Prostate gland (tissue), 2 donors: Measurements from ENCODE around the gene FGFRL1. TPM values are rescaled to one million over a fixed set of nuclear protein-coding genes. Genes with fewer than 3 reads are reported as not detected.

Experiments
- DNase-seq: peaks from one replicate; pipeline ENCODE4 v3.0.0-alpha.2; 2019; ENCODE audit warnings: low spot score
- H3K27ac ChIP-seq, 2 donors: fragments of 200-600 bp; sonication (generic); 2 replicates each; pipeline ENCODE4 v1.5.1; 2017 to 2019
- H3K27me3 ChIP-seq: fragments of 200-600 bp; sonication (generic); replicated peaks from 2 replicates; pipeline ENCODE4 v1.5.1; 2019; ENCODE audit not compliant: insufficient read depth
- H3K36me3 ChIP-seq, 2 donors: fragments of 200-600 bp; sonication (generic); 1 replicate in 1 of 2; 2 replicates in 1 of 2; pipeline versions ENCODE4 v1.5.1 to v1.8.1; 2017 to 2019
- H3K4me1 ChIP-seq: fragments of 200-600 bp; sonication (generic); replicated peaks from 2 replicates; pipeline ENCODE4 v1.5.1; 2019
- H3K4me3 ChIP-seq, 2 donors: fragments of 200-600 bp; sonication (generic); 2 replicates each; pipeline ENCODE4 v1.5.1; 2017 to 2019
- H3K9me3 ChIP-seq: fragments of 200-600 bp; sonication (generic); 2 replicates; pipeline ENCODE4 v1.5.1; 2017
- CTCF ChIP-seq, 4 experiments: fragments of 200-600 bp in 2 of 4; fragments of 450-650 bp in 2 of 4; sonication (generic) in 2 of 4; IDR thresholded peaks; 1 replicate in 3 of 4; 2 replicates in 1 of 4; pipeline ENCODE4 v1.5.1; 2016 to 2019; ENCODE audit warnings: antibody characterized with exemption in 4 of 4, mild to moderate bottlenecking in 2 of 4, moderate library complexity in 2 of 4
- POLR2A ChIP-seq: fragments of 450-650 bp; IDR thresholded peaks from one replicate; pipeline ENCODE4 v1.6.1; 2016; ENCODE audit warnings: antibody characterized with exemption, mild to moderate bottlenecking
- POLR2AphosphoS5 ChIP-seq: sonication (generic); formaldehyde crosslinking; IDR thresholded peaks from one replicate; pipeline ENCODE4 v1.6.1; 2017; ENCODE audit warnings: antibody characterized with exemption
- WGBS: methylation state at CpG from one replicate; pipeline ENCODE4 v1.1.5; 2018; 5-methylcytosine and 5-hydroxymethylcytosine counted together
- intact Hi-C: fragments of 100-400 bp; cut with DNase I; formaldehyde crosslinking; loops from one replicate; pipeline ENCODE4 v1.14.2; 2022
- total RNA-seq, 2 donors: library from RNA; depleted of rRNA; stranded (reverse); fragments of >200 nt; gene quantifications; one replicate each; pipeline ENCODE4 v1.1.0, GENCODE V29; 2016

The FGFRL1 gene
- total RNA-seq, 2 donors from 2014 or later, result 26.6 to 29.4 TPM

- TF ChIP-seq CTCF (IDR thresholded peaks at IDR 0.05) (no peak), POLR2A (no peak)
- WGBS, result 72% methylated on average over 9 of the region's 9 CpGs
- no peak overlapping the region for H3K4me3 ChIP-seq
- no peaks in the 10 kb centered on the region for H3K36me3 ChIP-seq
- no peak for DNase-seq
- no peaks in the 10 kb centered on the region for H3K27me3 ChIP-seq
- intact Hi-C loops, result no loop called here
- H3K9me3 ChIP-seq, result no peaks in the 10 kb centered on the region
- H3K4me1 ChIP-seq, result no peaks in the 10 kb centered on the region
- no peak overlapping the region for H3K27ac ChIP-seq
Measured at GRCh38 chr4:1027915-1028238, 16.5 kb downstream of the FGFRL1 start.

- no peak overlapping the region for H3K27ac ChIP-seq
Measured at GRCh38 chr4:1028574-1029220, 17.3 kb downstream of the FGFRL1 start.

GRCh38 chr4:1029529-1029928 is 18.1 kb downstream of the FGFRL1 start:
- H3K4me1 ChIP-seq, result no peaks in the 10 kb centered on the region
- no peak overlapping the region for H3K4me3 ChIP-seq
- no peak for DNase-seq
- H3K27ac ChIP-seq, result no peak overlapping the region
- no peaks in the 10 kb centered on the region for H3K27me3 ChIP-seq
- no peaks in the 10 kb centered on the region for H3K36me3 ChIP-seq
- H3K9me3 ChIP-seq, result no peaks in the 10 kb centered on the region
- 57% methylated on average over 16 of the region's 17 CpGs for WGBS
- intact Hi-C loops, result no loop called here
- no peak for TF ChIP-seq CTCF (IDR thresholded peaks at IDR 0.05)
- TF ChIP-seq POLR2AphosphoS5, result no peak
- no peak for TF ChIP-seq POLR2A

More at GRCh38 chr4:1028574-1029220, 17.3 kb downstream of the FGFRL1 start:
- H3K4me1 ChIP-seq, result no peaks in the 10 kb centered on the region
- H3K36me3 ChIP-seq, result no peaks in the 10 kb centered on the region
- no peak for TF ChIP-seq CTCF (IDR thresholded peaks at IDR 0.05)
- DNase-seq, result no peak
- H3K9me3 ChIP-seq, result no peaks in the 10 kb centered on the region
- WGBS, result 77% methylated on average over 33 of the region's 36 CpGs
- intact Hi-C loops, result no loop called here
- no peak overlapping the region for H3K4me3 ChIP-seq
- no peaks in the 10 kb centered on the region for H3K27me3 ChIP-seq

GRCh38 chr4:1030031-1030430 is 18.6 kb downstream of the FGFRL1 start:
- WGBS, result 61% methylated on average over 12 of the region's 12 CpGs
- no peak for DNase-seq
- no peak overlapping the region for H3K27ac ChIP-seq

More at GRCh38 chr4:1030031-1030430, 18.6 kb downstream of the FGFRL1 start:
- H3K36me3 ChIP-seq, result no peaks in the 10 kb centered on the region
- H3K9me3 ChIP-seq, result no peaks in the 10 kb centered on the region
- no peak for TF ChIP-seq CTCF (IDR thresholded peaks at IDR 0.05)
- TF ChIP-seq POLR2A, result no peak
- TF ChIP-seq POLR2AphosphoS5, result no peak
- no peaks in the 10 kb centered on the region for H3K27me3 ChIP-seq
- no peaks in the 10 kb centered on the region for H3K4me1 ChIP-seq
- no peak overlapping the region for H3K4me3 ChIP-seq
- intact Hi-C loops, result no loop called here
